ENCODE data around the gene CACNA1B. TPM values are rescaled to one million over a fixed set of nuclear protein-coding genes. Genes with fewer than 3 reads are reported as not detected.

The CACNA1B gene
- total and polyA plus RNA-seq, 2 of the 13 experiments (the other 11 are each of a cell fraction or from before 2014, with no cell fraction given): under 0.01 to 0.04 TPM

GRCh38 chr9:137946993-137947392 lies 69.4 kb downstream of the CACNA1B start:
- ChIA-PET POLR2A (no interaction called here), CTCF (ENCODE audit: low intra/inter-chr PET ratio, low total read pairs) (no interaction called here)
- no peak for TF ChIP-seq MLXIP (CRISPR knock-in tag; IDR thresholded peaks at IDR 0.05; ENCODE audit: borderline replicate concordance)
- TF ChIP-seq PHF8 (CRISPR knock-in tag; IDR thresholded peaks at IDR 0.05): no peak
- TF ChIP-seq ZZZ3 (CRISPR knock-in tag; IDR thresholded peaks at IDR 0.05; ENCODE audit: borderline replicate concordance): no peak
- TF ChIP-seq, protein P1, sequence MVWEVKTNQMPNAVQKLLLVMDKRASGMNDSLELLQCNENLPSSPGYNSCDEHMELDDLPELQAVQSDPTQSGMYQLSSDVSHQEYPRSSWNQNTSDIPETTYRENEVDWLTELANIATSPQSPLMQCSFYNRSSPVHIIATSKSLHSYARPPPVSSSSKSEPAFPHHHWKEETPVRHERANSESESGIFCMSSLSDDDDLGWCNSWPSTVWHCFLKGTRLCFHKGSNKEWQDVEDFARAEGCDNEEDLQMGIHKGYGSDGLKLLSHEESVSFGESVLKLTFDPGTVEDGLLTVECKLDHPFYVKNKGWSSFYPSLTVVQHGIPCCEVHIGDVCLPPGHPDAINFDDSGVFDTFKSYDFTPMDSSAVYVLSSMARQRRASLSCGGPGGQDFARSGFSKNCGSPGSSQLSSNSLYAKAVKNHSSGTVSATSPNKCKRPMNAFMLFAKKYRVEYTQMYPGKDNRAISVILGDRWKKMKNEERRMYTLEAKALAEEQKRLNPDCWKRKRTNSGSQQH (CRISPR knock-in tag; IDR thresholded peaks at IDR 0.05; ENCODE audit: low read depth): no peak
- TF ChIP-seq ZFP90 (CRISPR knock-in tag; IDR thresholded peaks at IDR 0.05; ENCODE audit: borderline replicate concordance): no peak
- TF ChIP-seq ZNF235 (CRISPR knock-in tag; IDR thresholded peaks at IDR 0.05; ENCODE audit: borderline replicate concordance): no peak
- TF ChIP-seq ZNF414 (CRISPR knock-in tag; IDR thresholded peaks at IDR 0.05): no peak
- no peak for TF ChIP-seq GTF3A (CRISPR knock-in tag; conservative IDR thresholded peaks at IDR 0.05)
- TF ChIP-seq ZHX2 (IDR thresholded peaks at IDR 0.05; ENCODE audit: low read depth): no peak
- no peak for TF ChIP-seq ZHX2 (CRISPR knock-in tag; IDR thresholded peaks at IDR 0.05; ENCODE audit: borderline replicate concordance)
- no peak for TF ChIP-seq ELF1 (CRISPR knock-in tag; IDR thresholded peaks at IDR 0.05)
- TF ChIP-seq HDAC1 (CRISPR knock-in tag; IDR thresholded peaks at IDR 0.05): no peak
- TF ChIP-seq ZNF660 (CRISPR knock-in tag; IDR thresholded peaks at IDR 0.05; ENCODE audit: borderline replicate concordance, low read depth): no peak
- no peak for TF ChIP-seq NBN (conservative IDR thresholded peaks at IDR 0.05)
- Histone ChIP-seq H3K27me3 (ENCODE audit: control insufficient read depth in 1 of 2, insufficient read depth in 2 of 2, low read length in 2 of 2) (peaks cover 0 to 10% of the 10 kb centered on the region in 2 experiments; a peak in 2 of 5 replicates), H3K79me2 (ENCODE audit: insufficient read depth, low read length) (no peaks in the 10 kb centered on the region), H3K27ac (ENCODE audit: extremely low read length, insufficient read depth, low read length) (no peak overlapping the region), H3K36me3 (replicated peaks in 1 of 2; ENCODE audit: control insufficient read depth in 1 of 2, insufficient read depth in 2 of 2, low read length in 2 of 2) (no peaks in the 10 kb centered on the region), H3K4me2 (ENCODE audit: low read depth, low read length) (no peak overlapping the region), H3K9me3 (ENCODE audit: low read length) (peaks cover 58% of the 10 kb centered on the region), H3K4me1 (ENCODE audit: insufficient read depth, low read length) (no peaks in the 10 kb centered on the region), H4K20me1 (ENCODE audit: insufficient read depth, low read length) (no peaks in the 10 kb centered on the region), H3K9ac (ENCODE audit: insufficient read depth, low read depth, low read length) (no peak overlapping the region), H3K4me3 (replicated peaks in 1 of 3; ENCODE audit: insufficient read depth in 1 of 3, low read depth in 2 of 3, low read length in 3 of 3) (no peak overlapping the region), H2AFZ (ENCODE audit: low read length) (no peak overlapping the region)
- 0% methylated on average over 2 of the region's 2 CpGs for WGBS (ENCODE audit: low lambda C conversion rate)
- FAIRE-seq (no peak), DNase-seq (ENCODE audit: low spot score) (no peak), ATAC-seq (no peak)
- in situ Hi-C loops (cut with HindIII; ENCODE audit: extremely low pct_ligation_motif_present, low pct_unique_long_range_greater_than_20kb): no loop called here
- intact Hi-C loops (cut with micrococcal nuclease; ENCODE audit: unreplicated experiment): no loop called here
- BruUV-seq (replicated peaks): no TSS peak

Data from HepG2 (cell line).